HepG2 (cell line): ENCODE measurements around the gene TANC1. TPM values are rescaled to one million over a fixed set of nuclear protein-coding genes. Genes with fewer than 3 reads are reported as not detected.

ENCODE experiments used
- ATAC-seq: fragments of 200-7000 bp; cut with Tn5 transposase; 3 replicates; pipeline ENCODE4 v1.9.1; 2020; ENCODE audit warnings: mild to moderate bottlenecking, moderate library complexity
- BruUV-seq: library from RNA; stranded (reverse); fragments of 400-500 nt; replicated peaks from 2 replicates; lab custom pipeline; 2021; lab: Mats Ljungman, UMichigan
- CTCF ChIA-PET: fragments of 300-600 bp; formaldehyde crosslinking; extraction: SDS; loops from one replicate; lab custom pipeline; 2021; ENCODE audit warnings: low total read pairs, inconsistent platforms, low intra/inter-chr PET ratio; lab: Yijun Ruan, JAX
- POLR2A ChIA-PET: fragments of 350-600 bp; sonication (Branson Sonifier 250); formaldehyde crosslinking; loops from one replicate; lab custom pipeline; 2020; ENCODE audit warnings: antibody characterized with exemption, inconsistent platforms; lab: Yijun Ruan, JAX
- DNase-seq: peaks from one replicate; pipeline ENCODE4 v3.0.0-alpha.2; 2015; ENCODE audit warnings: low spot score
- FAIRE-seq: peaks from 3 replicates; lab custom pipeline; 2011; peaks lifted over from hg19 to GRCh38; lab: Jason Lieb, UNC
- H2AFZ ChIP-seq: one replicate; pipeline ENCODE4 v1.6.1; 2011; ENCODE audit warnings: low read length, inconsistent platforms
- H3K27ac ChIP-seq: fragments of 300-600 bp; 3 replicates; pipeline ENCODE4 v1.8.0; 2011; ENCODE audit warnings: mixed run types, mild to moderate bottlenecking, mixed read lengths, low read length, inconsistent platforms; ENCODE audit not compliant: insufficient read depth; ENCODE audit errors: extremely low read length
- H3K27me3 ChIP-seq, 2 experiments: fragments of 200-600 bp in 1 of 2; 2 replicates in 1 of 2; 3 replicates in 1 of 2; pipeline versions ENCODE4 v1.6.0 to v1.8.0; 2011; ENCODE audit warnings: low read length in 2 of 2, mild to moderate bottlenecking in 2 of 2, moderate library complexity in 2 of 2, inconsistent platforms in 1 of 2; ENCODE audit not compliant: insufficient read depth in 2 of 2, control insufficient read depth in 1 of 2
- H3K36me3 ChIP-seq, 2 experiments: fragments of 200-600 bp in 1 of 2; replicated peaks in 1 of 2; 2 replicates in 1 of 2; 3 replicates in 1 of 2; pipeline versions ENCODE4 v1.5.1 to v1.8.0; 2011; ENCODE audit warnings: low read length in 2 of 2, inconsistent platforms in 1 of 2; ENCODE audit not compliant: insufficient read depth in 2 of 2, control insufficient read depth in 1 of 2
- H3K4me1 ChIP-seq: 2 replicates; pipeline ENCODE4 v1.5.1; 2012; ENCODE audit warnings: low read length, inconsistent platforms; ENCODE audit not compliant: insufficient read depth
- H3K4me2 ChIP-seq: 2 replicates; pipeline ENCODE4 v1.6.0; 2011; ENCODE audit warnings: low read depth, low read length, inconsistent platforms
- H3K4me3 ChIP-seq, 3 experiments: fragments of 200-600 bp in 1 of 3; sonication (generic), shearing (Covaris generic) in 1 of 3; replicated peaks in 1 of 3; 2 replicates each; pipeline ENCODE4 v1.5.1; 2011 to 2016; ENCODE audit warnings: low read length in 3 of 3, inconsistent platforms in 2 of 3, low read depth in 2 of 3, mild to moderate bottlenecking in 2 of 3, control low read depth in 1 of 3, mixed read lengths in 1 of 3; ENCODE audit not compliant: insufficient read depth in 1 of 3
- H3K79me2 ChIP-seq: one replicate; pipeline ENCODE4 v1.6.1; 2011; ENCODE audit warnings: low read length, inconsistent platforms; ENCODE audit not compliant: insufficient read depth
- H3K9ac ChIP-seq: 2 replicates; pipeline ENCODE4 v1.6.0; 2011; ENCODE audit warnings: mild to moderate bottlenecking, low read depth, low read length, inconsistent platforms; ENCODE audit not compliant: insufficient read depth
- H3K9me3 ChIP-seq: 2 replicates; pipeline ENCODE4 v1.5.1; 2012; ENCODE audit warnings: mild to moderate bottlenecking, low read length
- H4K20me1 ChIP-seq: 2 replicates; pipeline ENCODE4 v1.6.0; 2011; ENCODE audit warnings: inconsistent platforms, mild to moderate bottlenecking, low read length, moderate library complexity; ENCODE audit not compliant: insufficient read depth
- CEBPB ChIP-seq: IDR thresholded peaks from 2 replicates; pipeline ENCODE4 v1.6.1; 2011; ENCODE audit warnings: low read depth, low read length, improper control_type of control experiment, borderline replicate concordance
- CHCHD3 ChIP-seq: sonication (generic); formaldehyde crosslinking; IDR thresholded peaks from 2 replicates; pipeline ENCODE4 v1.8.0; 2022; ENCODE audit warnings: mild to moderate bottlenecking, missing genetic modification reagents, moderate library complexity
- GMEB1 ChIP-seq: sonication (generic); formaldehyde crosslinking; IDR thresholded peaks from 2 replicates; pipeline ENCODE4 v1.5.1; 2020; ENCODE audit warnings: missing genetic modification reagents, mild to moderate bottlenecking, borderline replicate concordance
- HNRNPH1 ChIP-seq: fragments of 200-400 bp; formaldehyde crosslinking; optimal IDR thresholded peaks from 2 replicates; pipeline ENCODE3; 2017; ENCODE audit warnings: mild to moderate bottlenecking, low read depth, low read length
- HOXA3 ChIP-seq: sonication (generic); formaldehyde crosslinking; IDR thresholded peaks from 2 replicates; pipeline ENCODE4 v1.5.0; 2020; ENCODE audit warnings: missing genetic modification reagents
- IRF9 ChIP-seq: sonication (generic); formaldehyde crosslinking; IDR thresholded peaks from 2 replicates; pipeline ENCODE4 v1.8.0; 2022; ENCODE audit warnings: missing genetic modification reagents, mild to moderate bottlenecking, borderline replicate concordance
- LBX2 ChIP-seq: sonication (generic); formaldehyde crosslinking; IDR thresholded peaks from 2 replicates; pipeline ENCODE4 v1.5.0; 2020; ENCODE audit warnings: missing genetic modification reagents, mild to moderate bottlenecking, borderline replicate concordance
- ZNF121 ChIP-seq: sonication (generic); formaldehyde crosslinking; IDR thresholded peaks from 2 replicates; pipeline ENCODE4 v1.5.0; 2020; ENCODE audit warnings: mild to moderate bottlenecking, missing genetic modification reagents
- ZNF605 ChIP-seq: sonication (generic); formaldehyde crosslinking; IDR thresholded peaks from 2 replicates; pipeline ENCODE4 v1.8.0; 2022; ENCODE audit warnings: mild to moderate bottlenecking, missing genetic modification reagents
- WGBS: methylation state at CpG from one replicate; pipeline ENCODE4 v1.1.6; 2017; ENCODE audit warnings: low lambda C conversion rate; 5-methylcytosine and 5-hydroxymethylcytosine counted together
- in situ Hi-C: cut with HindIII; loops from 2 replicates; pipeline ENCODE4 v1.10.0; 2017; ENCODE audit warnings: low pct_unique_long_range_greater_than_20kb; ENCODE audit not compliant: extremely low pct_ligation_motif_present
- intact Hi-C: fragments of 100-400 bp; cut with micrococcal nuclease; formaldehyde crosslinking; loops from one replicate; pipeline ENCODE4 v1.10.0; 2022; ENCODE audit not compliant: unreplicated experiment
- polyA plus RNA-seq, 8 experiments: library from polyadenylated mRNA; depleted of rRNA in 3 of 8; stranded (reverse) in 7 of 8; unstranded in 1 of 8; fragments of >200 nt; fragmentation: Illumina TruSeq in 4 of 8; extraction: Trizol in 4 of 8; gene quantifications; 2 replicates each; pipeline versions ENCODE4 v1.2.1 to v1.2.3, GENCODE V29; 2011 to 2016; ENCODE audit warnings: low read depth in 4 of 8, missing spikeins in 1 of 8, mixed read lengths in 1 of 8; ENCODE audit not compliant: insufficient read depth in 1 of 8
- total RNA-seq, 5 experiments: library from RNA; depleted of rRNA; stranded (reverse); fragments of >200 nt; fragmentation: Illumina TruSeq; extraction: Trizol; gene quantifications; 2 replicates each; pipeline ENCODE4 v1.2.3, GENCODE V29; 2016; ENCODE audit warnings: low read depth in 1 of 5

The TANC1 gene
- total and polyA plus RNA-seq, 2 of the 13 experiments (the other 11 are each of a cell fraction or from before 2014, with no cell fraction given), result 2.3 to 5.6 TPM

DNA sequence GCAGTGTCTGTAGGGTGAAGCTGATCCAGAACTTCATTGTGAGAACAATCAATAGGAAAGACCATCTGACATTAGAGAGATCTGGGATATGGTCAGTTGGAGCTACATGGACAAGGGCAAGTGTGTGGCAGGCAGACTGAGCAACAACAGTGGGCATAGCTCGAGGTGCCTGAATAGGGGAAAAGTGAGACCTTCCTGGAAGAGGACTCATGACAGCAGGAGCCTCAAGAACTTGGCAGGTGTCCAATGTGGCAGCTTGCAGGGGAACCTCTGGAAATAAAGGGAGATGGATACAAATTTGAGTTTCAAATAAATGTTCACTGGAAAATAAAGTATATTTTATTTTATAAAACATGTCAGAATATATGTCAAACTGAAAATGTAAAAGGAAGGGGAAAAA is 117.9 kb downstream of the TANC1 start:
- Histone ChIP-seq H2AFZ (no peak overlapping the region), H3K4me2 (no peak overlapping the region), H4K20me1 (no peaks in the 10 kb centered on the region), H3K4me3 (no peak overlapping the region), H3K79me2 (no peaks in the 10 kb centered on the region), H3K27me3 (no peaks in the 10 kb centered on the region), H3K27ac (no peak overlapping the region), H3K9ac (no peak overlapping the region), H3K36me3 (no peaks in the 10 kb centered on the region), H3K9me3 (no peaks in the 10 kb centered on the region), H3K4me1 (no peaks in the 10 kb centered on the region)
- WGBS, result 8% methylated on average over 1 of the region's 1 CpG
- ChIA-PET POLR2A (no interaction called here), CTCF (no interaction called here)
- ATAC-seq (no peak), FAIRE-seq (no peak), DNase-seq (no peak)
- intact Hi-C loops (no loop called here), in situ Hi-C loops (no loop called here)
- no TSS peak for BruUV-seq
- no peak for TF ChIP-seq ZNF121 (CRISPR knock-in tag)
- TF ChIP-seq GMEB1 (CRISPR knock-in tag), result no peak
- no peak for TF ChIP-seq CEBPB
- no peak for TF ChIP-seq IRF9 (CRISPR knock-in tag)
- no peak for TF ChIP-seq CHCHD3
- TF ChIP-seq HNRNPH1, result no peak
- no peak for TF ChIP-seq LBX2 (CRISPR knock-in tag)
- TF ChIP-seq ZNF605 (CRISPR knock-in tag), result no peak
- no peak for TF ChIP-seq HOXA3
